GM12878 (cell line): ENCODE data around the gene BRAF. TPM values are rescaled to one million over a fixed set of nuclear protein-coding genes. Genes with fewer than 3 reads are reported as not detected.

Source experiments
- ATAC-seq: fragments of 200-7000 bp; cut with Tn5 transposase; 3 replicates; pipeline ENCODE4 v1.9.1; 2020; ENCODE audit warnings: mild to moderate bottlenecking, moderate library complexity
- BruUV-seq: library from RNA; stranded (reverse); fragments of 400-500 nt; replicated peaks from 2 replicates; lab custom pipeline; 2021; lab: Mats Ljungman, UMichigan
- CTCF ChIA-PET: fragments of 300-600 bp; sonication (Branson Sonifier 250); formaldehyde crosslinking; extraction: SDS; loops from one replicate; lab custom pipeline; 2021; ENCODE audit warnings: inconsistent platforms; lab: Yijun Ruan, JAX
- POLR2A ChIA-PET: fragments of 350-600 bp; formaldehyde crosslinking; extraction: SDS; loops from one replicate; lab custom pipeline; 2021; ENCODE audit warnings: inconsistent platforms; lab: Charles Lee
- RAD21 ChIA-PET: fragments of 300-600 bp; sonication (Branson Sonifier 250); formaldehyde crosslinking; loops from one replicate; lab custom pipeline; 2023; ENCODE audit warnings: antibody characterized with exemption; ENCODE audit not compliant: unreplicated experiment; lab: Charles Lee
- SMC1A ChIA-PET: fragments of 300-600 bp; sonication (Branson Sonifier 250); formaldehyde crosslinking; loops from one replicate; lab custom pipeline; 2023; ENCODE audit not compliant: unreplicated experiment, uncharacterized antibody; lab: Charles Lee
- DNase-seq: peaks from one replicate; pipeline ENCODE4 v3.0.0-alpha.2; 2011; ENCODE audit warnings: low read depth, low spot score
- FAIRE-seq: peaks from 3 replicates; lab custom pipeline; 2011; peaks lifted over from hg19 to GRCh38; lab: Jason Lieb, UNC
- H2AFZ ChIP-seq: 2 replicates; pipeline ENCODE4 v1.6.0; 2011; ENCODE audit warnings: low read depth, low read length, control low read depth; ENCODE audit not compliant: control insufficient read depth
- H3K27ac ChIP-seq: 2 replicates; pipeline ENCODE4 v1.5.1; 2011; ENCODE audit warnings: control low read depth; ENCODE audit not compliant: control insufficient read depth, insufficient read depth
- H3K27me3 ChIP-seq, 2 experiments: replicated peaks in 1 of 2; 2 replicates each; pipeline versions ENCODE4 v1.6.0 to v1.6.1; 2011; ENCODE audit warnings: low read length in 1 of 2; ENCODE audit not compliant: control insufficient read depth in 2 of 2, insufficient read depth in 2 of 2
- H3K36me3 ChIP-seq, 2 experiments: 2 replicates each; pipeline ENCODE4 v1.5.1; 2011; ENCODE audit warnings: low read length in 1 of 2; ENCODE audit not compliant: control insufficient read depth in 2 of 2, insufficient read depth in 2 of 2
- H3K4me1 ChIP-seq: 2 replicates; pipeline ENCODE4 v1.6.1; 2011; ENCODE audit warnings: mild to moderate bottlenecking, low read length, moderate library complexity, mixed read lengths; ENCODE audit not compliant: control insufficient read depth, insufficient read depth
- H3K4me2 ChIP-seq: 2 replicates; pipeline ENCODE4 v1.6.0; 2011; ENCODE audit warnings: control low read depth; ENCODE audit not compliant: control insufficient read depth, insufficient read depth
- H3K4me3 ChIP-seq: fragments of 200-600 bp; sonication (generic); 2 replicates; pipeline ENCODE4 v1.5.1; 2016
- H3K79me2 ChIP-seq: 2 replicates; pipeline ENCODE4 v1.6.0; 2011; ENCODE audit warnings: low read length; ENCODE audit not compliant: control insufficient read depth, insufficient read depth
- H3K9ac ChIP-seq: 2 replicates; pipeline ENCODE4 v1.8.0; 2011; ENCODE audit warnings: low read length, control low read depth, mixed read lengths; ENCODE audit not compliant: control insufficient read depth, insufficient read depth
- H3K9me3 ChIP-seq: replicated peaks from 3 replicates; pipeline ENCODE4 v1.5.1; 2011; ENCODE audit warnings: mild to moderate bottlenecking, low read length; ENCODE audit not compliant: control insufficient read depth, insufficient read depth
- H4K20me1 ChIP-seq: 2 replicates; pipeline ENCODE4 v1.6.0; 2011; ENCODE audit not compliant: control insufficient read depth, insufficient read depth
- BACH1 ChIP-seq: fragments of 450-650 bp; IDR thresholded peaks from 2 replicates; pipeline ENCODE4 v1.6.1; 2017; ENCODE audit warnings: mild to moderate bottlenecking, borderline replicate concordance
- BMI1 ChIP-seq: fragments of 450-650 bp; IDR thresholded peaks from 2 replicates; pipeline ENCODE4 v1.6.1; 2016; ENCODE audit warnings: mild to moderate bottlenecking, moderate library complexity, borderline replicate concordance
- FOXK2 ChIP-seq: fragments of 450-650 bp; IDR thresholded peaks from 2 replicates; pipeline ENCODE4 v1.6.1; 2017; ENCODE audit warnings: mild to moderate bottlenecking, moderate library complexity
- KAT2A ChIP-seq: conservative IDR thresholded peaks from 2 replicates; pipeline ENCODE4 v1.6.1; 2011; ENCODE audit warnings: low read depth, low read length; ENCODE audit not compliant: control insufficient read depth
- MTA2 ChIP-seq: fragments of 450-650 bp; IDR thresholded peaks from 2 replicates; pipeline ENCODE4 v1.6.1; 2016; ENCODE audit warnings: low read depth, mild to moderate bottlenecking, moderate library complexity
- MYB ChIP-seq: fragments of 150-350 bp; IDR thresholded peaks from 2 replicates; pipeline ENCODE4 v1.6.1; 2014; ENCODE audit warnings: mild to moderate bottlenecking, low read depth, low read length, borderline replicate concordance
- NR2C1 ChIP-seq: fragments of 450-650 bp; IDR thresholded peaks from 2 replicates; pipeline ENCODE4 v1.6.1; 2017; ENCODE audit warnings: antibody characterized with exemption, mild to moderate bottlenecking, moderate library complexity
- PAX8 ChIP-seq: fragments of 450-650 bp; IDR thresholded peaks from 2 replicates; pipeline ENCODE4 v1.6.1; 2017; ENCODE audit warnings: mild to moderate bottlenecking, moderate library complexity
- RAD21 ChIP-seq: IDR thresholded peaks from 2 replicates; pipeline ENCODE4 v1.6.1; 2011; ENCODE audit warnings: mild to moderate bottlenecking, low read depth, low read length, moderate library complexity; ENCODE audit not compliant: insufficient read depth
- SREBF1 ChIP-seq: IDR thresholded peaks from 2 replicates; pipeline ENCODE4 v1.6.1; 2012; ENCODE audit warnings: mild to moderate bottlenecking, low read length
- STAT1 ChIP-seq: fragments of 450-650 bp; conservative IDR thresholded peaks from 2 replicates; pipeline ENCODE4 v1.6.1; 2014; ENCODE audit warnings: antibody characterized with exemption, mild to moderate bottlenecking
- ZNF274 ChIP-seq: IDR thresholded peaks from one replicate; pipeline ENCODE4 v1.8.0; 2011; ENCODE audit not compliant: insufficient read length, insufficient read depth
- ZNF622 ChIP-seq: fragments of 450-650 bp; IDR thresholded peaks from 2 replicates; pipeline ENCODE4 v1.6.1; 2017; ENCODE audit warnings: mild to moderate bottlenecking, inconsistent platforms
- WGBS: methylation state at CpG from one replicate; pipeline ENCODE4 v1.1.6; 2016; ENCODE audit warnings: low lambda C conversion rate; ENCODE audit not compliant: insufficient replicate concordance, insufficient coverage; ENCODE audit errors: missing lambda C conversion rate; 5-methylcytosine and 5-hydroxymethylcytosine counted together
- in situ Hi-C: fragments of 300-500 bp; cut with MboI; formaldehyde crosslinking; loops from 9 replicates; pipeline ENCODE4 v1.14.3; 2018; ENCODE audit warnings: mixed read lengths
- intact Hi-C: fragments of 100-400 bp; cut with micrococcal nuclease; formaldehyde crosslinking; loops from one replicate; pipeline ENCODE4 v1.14.2; 2022; ENCODE audit not compliant: unreplicated experiment
- polyA plus RNA-seq, 11 experiments: library from polyadenylated mRNA; depleted of rRNA in 4 of 11; unstranded in 6 of 11; stranded (reverse) in 5 of 11; fragments of >200 nt; fragmentation: Nextera tagmentation in 4 of 11; fragmentation: Illumina TruSeq in 1 of 11; extraction: Ambion mirVana in 4 of 11; extraction: Trizol in 1 of 11; gene quantifications; 1 replicate in 1 of 11; 2 replicates in 10 of 11; pipeline versions ENCODE4 v1.2.1 to v1.2.3, GENCODE V29; 2011 to 2016; ENCODE audit warnings: inconsistent platforms in 2 of 11, missing spikeins in 2 of 11, low read depth in 1 of 11
- total RNA-seq, 4 experiments: library from RNA; depleted of rRNA in 3 of 4; stranded (reverse); fragments of >200 nt in 3 of 4; fragmentation: Illumina TruSeq in 1 of 4; extraction: Trizol in 1 of 4; gene quantifications; 2 replicates each; pipeline versions ENCODE4 v1.2.1 to v1.2.3, GENCODE V29; 2013 to 2021
- TF ChIP-seq, protein P1 (sequence below): fragments of 450-650 bp; IDR thresholded peaks from 2 replicates; pipeline ENCODE4 v1.6.1; 2016; ENCODE audit warnings: mild to moderate bottlenecking
- TF ChIP-seq, protein P2 (sequence below): fragments of 450-650 bp; IDR thresholded peaks from 2 replicates; pipeline ENCODE4 v1.6.1; 2017; ENCODE audit warnings: mild to moderate bottlenecking
- TF ChIP-seq, protein P3 (sequence below): fragments of 150-350 bp; IDR thresholded peaks from 2 replicates; pipeline ENCODE4 v1.6.1; 2014; ENCODE audit warnings: mild to moderate bottlenecking, low read depth, low read length
- TF ChIP-seq, protein P4 (sequence below): IDR thresholded peaks from 2 replicates; pipeline ENCODE4 v1.6.1; 2012; ENCODE audit warnings: low read depth, low read length, improper control_type of control experiment
- TF ChIP-seq, protein P5 (sequence below): fragments of 450-650 bp; IDR thresholded peaks from 2 replicates; pipeline ENCODE4 v1.6.1; 2018; ENCODE audit warnings: borderline replicate concordance, mild to moderate bottlenecking; ENCODE audit not compliant: partially characterized antibody

The BRAF gene
- total and polyA plus RNA-seq, 10 of the 15 experiments (the other 5 are each of a cell fraction or from before 2014, with no cell fraction given), result 2.6 to 31.0 (median 10.6) TPM

DNA sequence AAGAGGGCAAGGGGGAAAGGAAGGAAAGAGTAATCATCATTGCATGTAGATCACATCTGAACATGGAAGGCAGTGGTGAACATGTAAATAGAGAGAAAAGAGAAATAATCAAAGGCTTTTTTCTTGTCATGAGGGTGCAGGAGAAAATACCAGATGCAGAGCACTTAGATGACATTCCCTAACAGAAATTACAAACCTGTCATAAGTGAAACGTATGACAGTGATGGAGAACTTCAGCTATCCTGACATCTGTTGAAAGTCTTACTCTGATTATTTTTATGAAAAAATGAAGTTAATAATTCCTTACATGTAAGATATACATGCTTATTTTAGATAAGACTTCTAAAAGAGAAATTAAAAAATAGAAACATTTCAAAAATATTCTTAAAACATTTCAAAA lies 54.7 kb downstream of the BRAF start:
- WGBS, result 96% methylated on average over 1 of the region's 1 CpG
- Histone ChIP-seq H3K9me3 (peaks cover 3% of the 10 kb centered on the region; the same call in 1 of the 3 replicates), H3K9ac (no peak overlapping the region), H2AFZ (no peak overlapping the region), H3K4me2 (no peak overlapping the region), H3K27me3 (no peaks in the 10 kb centered on the region), H3K4me3 (no peak overlapping the region), H4K20me1 (no peaks in the 10 kb centered on the region), H3K4me1 (peaks cover 17% of the 10 kb centered on the region), H3K79me2 (peaks cover 13% of the 10 kb centered on the region), H3K27ac (no peak overlapping the region), H3K36me3 (no peaks in the 10 kb centered on the region; a peak in 1 of 4 replicates)
- DNase-seq (no peak), FAIRE-seq (no peak), ATAC-seq (no peak)
- ChIA-PET RAD21 (no interaction called here), POLR2A (interaction anchor here (0.7 kb wide), 2 partner anchors 9 to 11 kb away, joined by 4 read pairs; no protein-coding TSS in a partner anchor), SMC1A (interaction anchor here (0.7 kb wide), 1 partner anchor 689 kb away, joined by 3 read pairs; no protein-coding TSS in a partner anchor), CTCF (interaction anchor here (0.6 to 0.7 kb wide), 2 partner anchors 59 to 369 kb away, joined by 3 to 4 read pairs; no protein-coding TSS in a partner anchor)
- in situ Hi-C loops (no loop called here), intact Hi-C loops (no loop called here)
- no TSS peak for BruUV-seq
- TF ChIP-seq FOXK2 (no peak), BACH1 (no peak), SREBF1 (no peak), NR2C1 (no peak), ZNF274 (no peak), PAX8 (no peak), ZNF622 (no peak), BMI1 (no peak), STAT1 (no peak), MTA2 (no peak), RAD21 (no peak), KAT2A (no peak), MYB (no peak)
- TF ChIP-seq, protein P1, sequence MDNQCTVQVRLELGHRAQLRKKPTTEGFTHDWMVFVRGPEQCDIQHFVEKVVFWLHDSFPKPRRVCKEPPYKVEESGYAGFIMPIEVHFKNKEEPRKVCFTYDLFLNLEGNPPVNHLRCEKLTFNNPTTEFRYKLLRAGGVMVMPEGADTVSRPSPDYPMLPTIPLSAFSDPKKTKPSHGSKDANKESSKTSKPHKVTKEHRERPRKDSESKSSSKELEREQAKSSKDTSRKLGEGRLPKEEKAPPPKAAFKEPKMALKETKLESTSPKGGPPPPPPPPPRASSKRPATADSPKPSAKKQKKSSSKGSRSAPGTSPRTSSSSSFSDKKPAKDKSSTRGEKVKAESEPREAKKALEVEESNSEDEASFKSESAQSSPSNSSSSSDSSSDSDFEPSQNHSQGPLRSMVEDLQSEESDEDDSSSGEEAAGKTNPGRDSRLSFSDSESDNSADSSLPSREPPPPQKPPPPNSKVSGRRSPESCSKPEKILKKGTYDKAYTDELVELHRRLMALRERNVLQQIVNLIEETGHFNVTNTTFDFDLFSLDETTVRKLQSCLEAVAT, result no peak
- TF ChIP-seq, protein P2, sequence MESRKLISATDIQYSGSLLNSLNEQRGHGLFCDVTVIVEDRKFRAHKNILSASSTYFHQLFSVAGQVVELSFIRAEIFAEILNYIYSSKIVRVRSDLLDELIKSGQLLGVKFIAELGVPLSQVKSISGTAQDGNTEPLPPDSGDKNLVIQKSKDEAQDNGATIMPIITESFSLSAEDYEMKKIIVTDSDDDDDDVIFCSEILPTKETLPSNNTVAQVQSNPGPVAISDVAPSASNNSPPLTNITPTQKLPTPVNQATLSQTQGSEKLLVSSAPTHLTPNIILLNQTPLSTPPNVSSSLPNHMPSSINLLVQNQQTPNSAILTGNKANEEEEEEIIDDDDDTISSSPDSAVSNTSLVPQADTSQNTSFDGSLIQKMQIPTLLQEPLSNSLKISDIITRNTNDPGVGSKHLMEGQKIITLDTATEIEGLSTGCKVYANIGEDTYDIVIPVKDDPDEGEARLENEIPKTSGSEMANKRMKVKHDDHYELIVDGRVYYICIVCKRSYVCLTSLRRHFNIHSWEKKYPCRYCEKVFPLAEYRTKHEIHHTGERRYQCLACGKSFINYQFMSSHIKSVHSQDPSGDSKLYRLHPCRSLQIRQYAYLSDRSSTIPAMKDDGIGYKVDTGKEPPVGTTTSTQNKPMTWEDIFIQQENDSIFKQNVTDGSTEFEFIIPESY, result no peak
- TF ChIP-seq, protein P3, sequence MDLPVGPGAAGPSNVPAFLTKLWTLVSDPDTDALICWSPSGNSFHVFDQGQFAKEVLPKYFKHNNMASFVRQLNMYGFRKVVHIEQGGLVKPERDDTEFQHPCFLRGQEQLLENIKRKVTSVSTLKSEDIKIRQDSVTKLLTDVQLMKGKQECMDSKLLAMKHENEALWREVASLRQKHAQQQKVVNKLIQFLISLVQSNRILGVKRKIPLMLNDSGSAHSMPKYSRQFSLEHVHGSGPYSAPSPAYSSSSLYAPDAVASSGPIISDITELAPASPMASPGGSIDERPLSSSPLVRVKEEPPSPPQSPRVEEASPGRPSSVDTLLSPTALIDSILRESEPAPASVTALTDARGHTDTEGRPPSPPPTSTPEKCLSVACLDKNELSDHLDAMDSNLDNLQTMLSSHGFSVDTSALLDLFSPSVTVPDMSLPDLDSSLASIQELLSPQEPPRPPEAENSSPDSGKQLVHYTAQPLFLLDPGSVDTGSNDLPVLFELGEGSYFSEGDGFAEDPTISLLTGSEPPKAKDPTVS, result no peak
- TF ChIP-seq, protein P4, sequence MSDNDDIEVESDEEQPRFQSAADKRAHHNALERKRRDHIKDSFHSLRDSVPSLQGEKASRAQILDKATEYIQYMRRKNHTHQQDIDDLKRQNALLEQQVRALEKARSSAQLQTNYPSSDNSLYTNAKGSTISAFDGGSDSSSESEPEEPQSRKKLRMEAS, result no peak
- TF ChIP-seq, protein P5, sequence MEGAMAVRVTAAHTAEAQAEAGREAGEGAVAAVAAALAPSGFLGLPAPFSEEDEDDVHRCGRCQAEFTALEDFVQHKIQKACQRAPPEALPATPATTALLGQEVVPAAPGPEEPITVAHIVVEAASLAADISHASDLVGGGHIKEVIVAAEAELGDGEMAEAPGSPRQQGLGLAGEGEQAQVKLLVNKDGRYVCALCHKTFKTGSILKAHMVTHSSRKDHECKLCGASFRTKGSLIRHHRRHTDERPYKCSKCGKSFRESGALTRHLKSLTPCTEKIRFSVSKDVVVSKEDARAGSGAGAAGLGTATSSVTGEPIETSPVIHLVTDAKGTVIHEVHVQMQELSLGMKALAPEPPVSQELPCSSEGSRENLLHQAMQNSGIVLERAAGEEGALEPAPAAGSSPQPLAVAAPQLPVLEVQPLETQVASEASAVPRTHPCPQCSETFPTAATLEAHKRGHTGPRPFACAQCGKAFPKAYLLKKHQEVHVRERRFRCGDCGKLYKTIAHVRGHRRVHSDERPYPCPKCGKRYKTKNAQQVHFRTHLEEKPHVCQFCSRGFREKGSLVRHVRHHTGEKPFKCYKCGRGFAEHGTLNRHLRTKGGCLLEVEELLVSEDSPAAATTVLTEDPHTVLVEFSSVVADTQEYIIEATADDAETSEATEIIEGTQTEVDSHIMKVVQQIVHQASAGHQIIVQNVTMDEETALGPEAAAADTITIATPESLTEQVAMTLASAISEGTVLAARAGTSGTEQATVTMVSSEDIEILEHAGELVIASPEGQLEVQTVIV, result no peak
